Raji (cell line): ENCODE measurements around the gene DIP2C.

Source experiments
- POLR2A ChIP-seq: IDR thresholded peaks from 2 replicates; pipeline ENCODE4 v1.6.1; 2011; ENCODE audit warnings: low read depth, low read length, control low read depth; ENCODE audit not compliant: insufficient read depth

The DIP2C gene

GRCh38 chr10:641149-642010 is 48.1 kb downstream of the DIP2C start:
- TF ChIP-seq POLR2A, result no peak

- no peak for TF ChIP-seq POLR2A
Measured at GRCh38 chr10:640673-641045, 48.8 kb downstream of the DIP2C start.

GRCh38 chr10:639751-640672 is 49.5 kb downstream of the DIP2C start:
- no peak for TF ChIP-seq POLR2A

- TF ChIP-seq POLR2A, result no peak
Measured at GRCh38 chr10:639001-639750, 50.3 kb downstream of the DIP2C start.

- no peak for TF ChIP-seq POLR2A
Measured at GRCh38 chr10:637771-638195, 51.7 kb downstream of the DIP2C start.

- TF ChIP-seq POLR2A, result no peak
Measured at GRCh38 chr10:637221-637620, 52.2 kb downstream of the DIP2C start.

- no peak for TF ChIP-seq POLR2A
Measured at GRCh38 chr10:636769-637168, 52.7 kb downstream of the DIP2C start.

- no peak for TF ChIP-seq POLR2A
Measured at GRCh38 chr10:636016-636730, 53.3 kb downstream of the DIP2C start.

GRCh38 chr10:635088-635861 is 54.2 kb downstream of the DIP2C start:
- no peak for TF ChIP-seq POLR2A

- no peak for TF ChIP-seq POLR2A
Measured at GRCh38 chr10:634256-634655, 55.2 kb downstream of the DIP2C start.

GRCh38 chr10:633279-634245 is 55.9 kb downstream of the DIP2C start:
- no peak for TF ChIP-seq POLR2A

GRCh38 chr10:631266-631665 is 58.2 kb downstream of the DIP2C start:
- TF ChIP-seq POLR2A, result no peak
